ENCODE data around the gene CAAP1. TPM values are rescaled to one million over a fixed set of nuclear protein-coding genes. Genes with fewer than 3 reads are reported as not detected.

CAAP1 gene
- total and polyA plus RNA-seq, 2 of the 13 experiments (the other 11 are each of a cell fraction or from before 2014, with no cell fraction given): 10.9 to 40.2 TPM

Small RNA genes within 50 kb of the gene (small RNA-seq; reads per million reads assigned to genes)
- gene RF00322 (ENCODE audit: insufficient read depth in 2 of 3, insufficient read length in 3 of 3, low read depth in 2 of 3, low replicate concordance in 1 of 3) (0 reads per million in 3 experiments), gene RN7SL100P (ENCODE audit: insufficient read depth in 2 of 3, insufficient read length in 3 of 3, low read depth in 2 of 3, low replicate concordance in 1 of 3) (0 reads per million in 3 experiments)

Other genes starting within 250 kb of the CAAP1 start
- gene PLAA, start 54.4 kb upstream of the CAAP1 start, total RNA-seq (2016; rRNA removed; fragmentation: Illumina TruSeq; extraction: Trizol): 22.9 and 25.2 TPM in 2 replicates
- 5.4 and 5.8 TPM in 2 replicates for gene PLAA, start 54.4 kb upstream of the CAAP1 start, polyA plus RNA-seq (2011; rRNA removed)
- 12.3 and 18.5 TPM in 2 replicates for gene IFT74, start 63.6 kb upstream of the CAAP1 start, total RNA-seq (2016; rRNA removed; fragmentation: Illumina TruSeq; extraction: Trizol)
- 2.8 and 4.2 TPM in 2 replicates for gene IFT74, start 63.6 kb upstream of the CAAP1 start, polyA plus RNA-seq (2011; rRNA removed)
- gene LRRC19, start 112.9 kb upstream of the CAAP1 start, total RNA-seq (2016; rRNA removed; fragmentation: Illumina TruSeq; extraction: Trizol): not detected in 2 replicates
- gene LRRC19, start 112.9 kb upstream of the CAAP1 start, polyA plus RNA-seq (2011; rRNA removed): not detected in 2 replicates
- gene TEK, start 216.4 kb upstream of the CAAP1 start, total RNA-seq (2016; rRNA removed; fragmentation: Illumina TruSeq; extraction: Trizol): not detected in 2 replicates
- not detected in 2 replicates for gene TEK, start 216.4 kb upstream of the CAAP1 start, polyA plus RNA-seq (2011; rRNA removed)